H1 (cell line): ENCODE results near the gene PIK3R1. TPM values are rescaled to one million over a fixed set of nuclear protein-coding genes. Genes with fewer than 3 reads are reported as not detected.

Experiments used
- CTCF ChIA-PET: fragments of 300-600 bp; sonication (Branson Sonifier 250); formaldehyde crosslinking; loops from one replicate; lab custom pipeline; 2021; ENCODE audit not compliant: partially characterized antibody; lab: Charles Lee
- POLR2A ChIA-PET: fragments of 300-600 bp; sonication (Branson Sonifier 250); formaldehyde crosslinking; loops from one replicate; lab custom pipeline; 2021; ENCODE audit warnings: inconsistent platforms; ENCODE audit not compliant: partially characterized antibody; lab: Charles Lee
- DNase-seq, 2 experiments: peaks; one replicate each; pipeline versions ENCODE4 v3.0.0 to v3.0.0-alpha.2; 2010 to 2022; ENCODE audit warnings: low spot score in 2 of 2, low read depth in 1 of 2, mixed read lengths in 1 of 2
- FAIRE-seq: peaks from 2 replicates; lab custom pipeline; 2011; peaks lifted over from hg19 to GRCh38; lab: Jason Lieb, UNC
- H2AFZ ChIP-seq: 2 replicates; pipeline ENCODE4 v1.8.1; 2012; ENCODE audit warnings: low read length, inconsistent platforms
- H2AK5ac ChIP-seq: 2 replicates; pipeline ENCODE4 v1.6.1; 2013; ENCODE audit warnings: low read depth, low read length
- H2BK120ac ChIP-seq: replicated peaks from 2 replicates; pipeline ENCODE3; 2013; ENCODE audit warnings: low read depth, low read length, inconsistent platforms
- H2BK12ac ChIP-seq: 2 replicates; pipeline ENCODE4 v1.6.1; 2013; ENCODE audit warnings: low read depth, low read length
- H2BK15ac ChIP-seq: 2 replicates; pipeline ENCODE4 v1.6.1; 2013; ENCODE audit warnings: low read length
- H2BK20ac ChIP-seq: 2 replicates; pipeline ENCODE4 v1.6.1; 2013; ENCODE audit warnings: low read length
- H2BK5ac ChIP-seq: 2 replicates; pipeline ENCODE4 v1.6.1; 2013; ENCODE audit warnings: low read depth, low read length
- H3K14ac ChIP-seq: 2 replicates; pipeline ENCODE4 v1.6.1; 2013; ENCODE audit warnings: inconsistent platforms; ENCODE audit not compliant: insufficient read length
- H3K18ac ChIP-seq: 2 replicates; pipeline ENCODE4 v1.6.1; 2013; ENCODE audit warnings: low read length; ENCODE audit errors: extremely low read depth
- H3K23ac ChIP-seq: 2 replicates; pipeline ENCODE4 v1.6.1; 2013; ENCODE audit warnings: inconsistent platforms; ENCODE audit not compliant: insufficient read length
- H3K23me2 ChIP-seq: 2 replicates; pipeline ENCODE4 v1.6.1; 2013; ENCODE audit warnings: low read depth, low read length
- H3K27ac ChIP-seq: 2 replicates; pipeline ENCODE4 v1.6.1; 2011; ENCODE audit warnings: low read depth, low read length, inconsistent platforms
- H3K27me3 ChIP-seq, 4 experiments: replicated peaks in 1 of 4; 1 replicate in 1 of 4; 2 replicates in 3 of 4; pipeline versions ENCODE4 v1.6.1 to v1.8.1; 2011 to 2013; ENCODE audit warnings: low read length in 3 of 4, mild to moderate bottlenecking in 3 of 4, inconsistent platforms in 2 of 4, mixed read lengths in 2 of 4, moderate library complexity in 1 of 4; ENCODE audit not compliant: control insufficient read depth in 3 of 4, insufficient read depth in 3 of 4; ENCODE audit errors: extremely low read depth in 1 of 4
- H3K36me3 ChIP-seq, 4 experiments: 2 replicates each; pipeline versions ENCODE4 v1.6.1 to v1.8.1; 2011 to 2013; ENCODE audit warnings: mild to moderate bottlenecking in 4 of 4, low read length in 3 of 4, moderate library complexity in 2 of 4, control low read depth in 1 of 4, inconsistent platforms in 1 of 4; ENCODE audit not compliant: insufficient read depth in 4 of 4, control insufficient read depth in 2 of 4
- H3K4ac ChIP-seq: replicated peaks from 2 replicates; pipeline ENCODE3; 2013; ENCODE audit warnings: low read length, low read depth, mixed read lengths, inconsistent platforms; ENCODE audit not compliant: insufficient read length
- H3K4me1 ChIP-seq, 4 experiments: replicated peaks in 1 of 4; 1 replicate in 1 of 4; 2 replicates in 3 of 4; pipeline versions ENCODE4 v1.6.1 to v1.8.1; 2011 to 2013; ENCODE audit warnings: low read length in 3 of 4, inconsistent platforms in 2 of 4, mixed read lengths in 1 of 4; ENCODE audit not compliant: insufficient read depth in 4 of 4, control insufficient read depth in 3 of 4
- H3K4me2 ChIP-seq, 2 experiments: 2 replicates each; pipeline versions ENCODE4 v1.6.1 to v1.8.1; 2011 to 2013; ENCODE audit warnings: low read depth in 2 of 2, low read length in 2 of 2, control low read depth in 1 of 2, inconsistent platforms in 1 of 2, mild to moderate bottlenecking in 1 of 2; ENCODE audit not compliant: insufficient read depth in 1 of 2
- H3K4me3 ChIP-seq, 4 experiments: fragments of 200-600, 300-600 bp in 1 of 4; sonication (generic), shearing (Covaris generic), sonication (Bioruptor Twin) in 1 of 4; 2 replicates each; pipeline versions ENCODE4 v1.5.1 to v1.8.1; 2011 to 2016; ENCODE audit warnings: low read length in 4 of 4, low read depth in 3 of 4, control low read depth in 2 of 4, inconsistent platforms in 2 of 4, mild to moderate bottlenecking in 2 of 4, mixed read lengths in 1 of 4, moderate library complexity in 1 of 4; ENCODE audit not compliant: insufficient read depth in 2 of 4; ENCODE audit errors: extremely low read depth in 1 of 4
- H3K56ac ChIP-seq: replicated peaks from 2 replicates; pipeline ENCODE3; 2013; ENCODE audit warnings: low read depth, mild to moderate bottlenecking, mixed read lengths, low read length, inconsistent platforms; ENCODE audit not compliant: insufficient read length
- H3K79me1 ChIP-seq: 2 replicates; pipeline ENCODE4 v1.6.1; 2013; ENCODE audit warnings: low read depth, low read length, control low read depth
- H3K79me2 ChIP-seq, 2 experiments: 2 replicates each; pipeline versions ENCODE4 v1.6.1 to v1.8.1; 2012 to 2013; ENCODE audit warnings: low read length in 2 of 2, mild to moderate bottlenecking in 2 of 2, inconsistent platforms in 1 of 2; ENCODE audit not compliant: insufficient read depth in 2 of 2, control insufficient read depth in 1 of 2
- H3K9ac ChIP-seq, 4 experiments: replicated peaks in 1 of 4; 1 replicate in 1 of 4; 2 replicates in 3 of 4; pipeline versions ENCODE4 v1.6.1 to v1.8.1; 2011 to 2013; ENCODE audit warnings: low read depth in 3 of 4, low read length in 3 of 4, control low read depth in 2 of 4, mild to moderate bottlenecking in 2 of 4, moderate library complexity in 2 of 4, inconsistent platforms in 1 of 4; ENCODE audit errors: extremely low read depth in 1 of 4
- H3K9me3 ChIP-seq, 2 experiments: 2 replicates each; pipeline versions ENCODE4 v1.6.1 to v1.8.1; 2012 to 2013; ENCODE audit warnings: mild to moderate bottlenecking in 2 of 2, moderate library complexity in 2 of 2, control low read depth in 1 of 2, inconsistent platforms in 1 of 2, low read depth in 1 of 2, low read length in 1 of 2, mixed read lengths in 1 of 2; ENCODE audit not compliant: insufficient read depth in 2 of 2
- H4K20me1 ChIP-seq, 2 experiments: replicated peaks in 1 of 2; 2 replicates each; pipeline versions ENCODE3 to v1.8.1; 2011 to 2013; ENCODE audit warnings: inconsistent platforms in 2 of 2, low read length in 2 of 2, mild to moderate bottlenecking in 1 of 2; ENCODE audit not compliant: insufficient read depth in 2 of 2, control insufficient read depth in 1 of 2
- H4K5ac ChIP-seq: 2 replicates; pipeline ENCODE4 v1.6.1; 2013; ENCODE audit warnings: low read length, low read depth, mixed read lengths, inconsistent platforms; ENCODE audit not compliant: insufficient read length
- H4K8ac ChIP-seq: 2 replicates; pipeline ENCODE4 v1.8.0; 2013; ENCODE audit warnings: mild to moderate bottlenecking, moderate library complexity, low read length, inconsistent platforms; ENCODE audit not compliant: insufficient read depth; ENCODE audit errors: extremely low read depth
- H4K91ac ChIP-seq: replicated peaks from 2 replicates; pipeline ENCODE3; 2013; ENCODE audit warnings: low read length, mixed read lengths, inconsistent platforms; ENCODE audit not compliant: insufficient read length
- BACH1 ChIP-seq: IDR thresholded peaks from 2 replicates; pipeline ENCODE4 v1.6.1; 2012; ENCODE audit warnings: low read length, improper control_type of control experiment
- CTBP2 ChIP-seq: IDR thresholded peaks from 2 replicates; pipeline ENCODE4 v1.7.0; 2011; ENCODE audit warnings: borderline replicate concordance, mild to moderate bottlenecking, moderate library complexity, mixed read lengths, low read length; ENCODE audit not compliant: insufficient read depth, insufficient read length
- KDM4A ChIP-seq: IDR thresholded peaks from one replicate; pipeline ENCODE4 v1.7.1; 2012; ENCODE audit warnings: low read depth, mild to moderate bottlenecking, moderate library complexity, low read length, inconsistent platforms; ENCODE audit not compliant: severe bottlenecking
- POLR2AphosphoS5 ChIP-seq: IDR thresholded peaks from 2 replicates; pipeline ENCODE4 v1.6.1; 2011; ENCODE audit warnings: low read depth, low read length
- POU5F1 ChIP-seq: IDR thresholded peaks from 2 replicates; pipeline ENCODE4 v1.6.1; 2011; ENCODE audit warnings: low read depth, mild to moderate bottlenecking, low read length, moderate library complexity
- TBP ChIP-seq: IDR thresholded peaks from 2 replicates; pipeline ENCODE4 v1.6.1; 2011; ENCODE audit warnings: low read depth, low read length, improper control_type of control experiment
- WGBS, 2 experiments: shearing (Covaris generic) in 1 of 2; methylation state at CpG; one replicate each; pipeline versions ENCODE4 v1.1.6 to v1.1.7; 2013 to 2015; ENCODE audit warnings: low lambda C conversion rate in 2 of 2, mixed read lengths in 2 of 2, inconsistent platforms in 1 of 2, low coverage in 1 of 2, missing lambda C conversion rate in 1 of 2; ENCODE audit not compliant: insufficient replicate concordance in 2 of 2, insufficient coverage in 1 of 2, insufficient read length in 1 of 2; ENCODE audit errors: extremely low coverage in 1 of 2, missing lambda C conversion rate in 1 of 2; 5-methylcytosine and 5-hydroxymethylcytosine counted together
- polyA plus RNA-seq, 7 experiments: library from polyadenylated mRNA; depleted of rRNA in 3 of 7; stranded (reverse) in 5 of 7; unstranded in 2 of 7; fragments of >200 nt in 5 of 7; fragments of 200-250 nt in 2 of 7; gene quantifications; 1 replicate in 5 of 7; 2 replicates in 1 of 7; 4 replicates in 1 of 7; pipeline versions ENCODE4 v1.2.1 to v1.2.3, GENCODE V29; 2011 to 2013; ENCODE audit warnings: missing spikeins in 2 of 7, mixed read lengths in 2 of 7
- total RNA-seq: library from RNA; stranded (reverse); fragmentation: NEBNext Ultra II Directional; extraction: Animal tissue kit (Norgen Biotek cat#: 25700); gene quantifications from 2 replicates; pipeline ENCODE4 v1.2.1, GENCODE V29; 2021

The PIK3R1 gene
- total and polyA plus RNA-seq, 2 of the 8 experiments (the other 6 are each of a cell fraction or from before 2014, with no cell fraction given) = 2.3 to 13.7 TPM

DNA sequence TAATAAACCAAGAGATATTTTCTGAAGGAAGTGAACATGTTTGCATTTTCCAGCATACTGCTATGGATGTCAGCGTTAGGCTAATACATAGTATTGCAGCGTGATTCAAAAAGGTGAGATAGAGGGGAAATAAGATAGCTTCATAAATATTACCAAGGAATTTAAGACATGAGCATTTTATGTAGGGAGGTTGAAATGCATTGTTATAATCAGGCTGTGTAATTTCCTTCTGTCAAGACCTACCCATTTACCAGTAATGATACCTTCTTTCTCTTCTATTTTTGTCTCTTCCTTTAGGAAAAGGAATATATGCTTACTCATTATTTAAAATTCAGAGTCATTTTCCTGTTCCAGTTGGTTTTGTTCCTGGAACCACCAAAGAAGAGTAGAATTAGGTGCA, 33.3 kb downstream of the PIK3R1 start:
- no peak overlapping the region for H3K4me2 ChIP-seq
- FAIRE-seq (no peak), DNase-seq (no peak)
- H3K79me2 ChIP-seq = no peaks in the 10 kb centered on the region
- no peaks in the 10 kb centered on the region for H3K36me3 ChIP-seq
- H3K4me1 ChIP-seq = peaks cover 7 to 19% (median 14%) of the 10 kb centered on the region in 4 experiments
- peaks cover 4% of the 10 kb centered on the region; the same call in 1 of the 2 replicates for H3K79me1 ChIP-seq
- H3K56ac ChIP-seq = no peak overlapping the region
- no peaks in the 10 kb centered on the region for H4K20me1 ChIP-seq
- no peak overlapping the region for H3K4me3 ChIP-seq
- H2BK15ac ChIP-seq = no peak overlapping the region
- ChIA-PET CTCF (interaction anchor here (1.0 kb wide), 1 partner anchor 33 kb away, joined by 3 read pairs; no protein-coding TSS in a partner anchor), POLR2A (no interaction called here)
- H3K18ac ChIP-seq = no peak overlapping the region
- no peaks in the 10 kb centered on the region for H3K27me3 ChIP-seq
- H2BK20ac ChIP-seq = no peak overlapping the region
- H3K23ac ChIP-seq = no peak overlapping the region
- 96% methylated on average over 2 of the region's 2 CpGs; no CpG with 5 or more reads in 1 of the 2 experiments for WGBS, 2 experiments
- no peak overlapping the region for H4K5ac ChIP-seq
- H3K9me3 ChIP-seq = no peaks in the 10 kb centered on the region; a peak in 1 of 4 replicates
- H4K8ac ChIP-seq = no peak overlapping the region
- H2AFZ ChIP-seq = no peak overlapping the region
- H4K91ac ChIP-seq = no peak overlapping the region
- H3K14ac ChIP-seq = no peak overlapping the region
- no peaks in the 10 kb centered on the region for H3K23me2 ChIP-seq
- no peak overlapping the region for H3K4ac ChIP-seq
- H3K27ac ChIP-seq = no peak overlapping the region
- H2BK120ac ChIP-seq = no peak overlapping the region
- TF ChIP-seq POLR2AphosphoS5 = no peak
- no peak for TF ChIP-seq TBP
- TF ChIP-seq POU5F1 = no peak
- no peak for TF ChIP-seq BACH1
- no peak for TF ChIP-seq KDM4A
- no peak for TF ChIP-seq CTBP2
- H2BK12ac ChIP-seq = no peak overlapping the region
- H2BK5ac ChIP-seq = no peak overlapping the region
- no peak overlapping the region for H3K9ac ChIP-seq
- H2AK5ac ChIP-seq = no peak overlapping the region
